ENCODE measurements around the gene IL22RA2.

Gene IL22RA2

DNA sequence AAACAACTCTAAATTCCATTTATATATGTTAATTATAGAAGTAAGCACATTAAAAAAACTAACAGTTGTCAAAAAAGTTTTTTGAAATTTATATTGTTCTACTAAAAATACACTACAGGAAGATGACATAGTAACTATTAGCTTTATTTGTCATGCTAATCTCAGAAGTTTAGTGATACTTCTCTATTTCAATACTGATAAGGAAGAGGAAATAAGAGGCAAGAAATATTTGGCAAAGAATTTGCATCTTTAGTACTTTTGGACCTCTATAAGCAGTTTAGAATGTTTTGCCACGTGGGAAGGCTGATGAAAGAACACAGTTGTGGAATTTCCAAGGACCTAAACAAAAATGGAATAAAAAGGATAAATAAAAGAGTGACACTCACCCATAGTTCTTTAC lies 33.1 kb upstream of the IL22RA2 start:
- H3K9ac ChIP-seq (ENCODE audit: insufficient read length) = no peak overlapping the region
- no peak overlapping the region for H3K27ac ChIP-seq
- H3K36me3 ChIP-seq (ENCODE audit: insufficient read depth, low read length) = peaks cover 69% of the 10 kb centered on the region
- peaks cover 7% of the 10 kb centered on the region; the same call in 1 of the 2 replicates for H3K9me3 ChIP-seq (ENCODE audit: low read depth, low read length)
- no peak for DNase-seq (ENCODE audit: low read depth, low spot score)
- H3K4me3 ChIP-seq = no peak overlapping the region
- TF ChIP-seq POLR2AphosphoS5 (IDR thresholded peaks at IDR 0.05; ENCODE audit: borderline replicate concordance, low read depth, low read length) = no peak
- TF ChIP-seq FOXP2 (optimal IDR thresholded peaks at IDR 0.05; ENCODE audit: control extremely low read depth, extremely low read length, insufficient read depth) = no peak
- TF ChIP-seq EZH2 (IDR thresholded peaks at IDR 0.05) = no peak

DNA sequence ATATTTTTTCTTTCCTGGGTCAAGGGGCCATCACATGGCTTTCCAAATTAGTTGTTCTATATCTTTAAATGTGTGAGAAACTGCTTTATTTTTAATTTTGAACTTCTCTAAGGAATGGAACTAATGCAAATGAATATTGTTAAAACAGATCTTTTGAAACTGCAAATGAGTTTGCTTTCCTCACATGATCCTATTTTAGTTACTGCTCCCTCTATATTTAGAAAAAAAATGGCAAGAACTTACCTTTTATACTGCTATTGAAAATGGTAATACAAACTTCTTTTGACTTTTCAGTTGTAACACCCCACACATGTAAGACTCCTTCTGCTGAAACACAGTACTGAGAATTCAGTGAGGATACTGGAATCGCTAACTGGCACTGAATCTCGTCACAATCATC lies 29.8 kb upstream of the IL22RA2 start:
- no peak overlapping the region for H3K9ac ChIP-seq (ENCODE audit: insufficient read length)
- no peak for TF ChIP-seq FOXP2 (optimal IDR thresholded peaks at IDR 0.05; ENCODE audit: control extremely low read depth, extremely low read length, insufficient read depth)
- H3K36me3 ChIP-seq (ENCODE audit: insufficient read depth, low read length) = peaks cover 79% of the 10 kb centered on the region
- no peaks in the 10 kb centered on the region for H3K9me3 ChIP-seq (ENCODE audit: low read depth, low read length)
- H3K4me3 ChIP-seq = no peak overlapping the region
- DNase-seq (ENCODE audit: low read depth, low spot score) = no peak
- H3K27ac ChIP-seq = no peak overlapping the region

DNA sequence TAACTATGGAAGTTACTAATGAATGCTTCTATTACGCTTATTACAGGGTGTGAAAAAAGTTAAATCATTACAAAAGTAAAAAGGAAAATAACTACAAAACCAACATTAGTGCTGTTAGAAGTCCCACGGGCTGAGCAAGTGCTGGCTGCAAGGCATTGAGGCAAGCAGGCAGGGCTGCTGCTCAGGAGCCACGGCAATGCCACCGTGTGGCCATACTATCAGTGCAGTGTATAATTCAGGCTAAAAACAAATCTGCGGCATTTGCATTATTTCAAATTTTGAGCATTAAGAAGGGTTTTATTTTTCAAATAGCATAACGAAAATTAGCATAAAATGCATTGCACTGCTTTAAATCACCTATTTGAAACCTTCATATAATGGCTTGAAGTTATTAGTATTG lies 28.6 kb upstream of the IL22RA2 start:
- H3K4me3 ChIP-seq = no peak overlapping the region
- no peak for DNase-seq (ENCODE audit: low read depth, low spot score)
- no peaks in the 10 kb centered on the region for H3K9me3 ChIP-seq (ENCODE audit: low read depth, low read length)
- H3K9ac ChIP-seq (ENCODE audit: insufficient read length) = no peak overlapping the region
- H3K36me3 ChIP-seq (ENCODE audit: insufficient read depth, low read length) = peaks cover 84% of the 10 kb centered on the region
- H3K27ac ChIP-seq = no peak overlapping the region
- TF ChIP-seq EZH2 (IDR thresholded peaks at IDR 0.05) = no peak
- TF ChIP-seq FOXP2 (optimal IDR thresholded peaks at IDR 0.05; ENCODE audit: control extremely low read depth, extremely low read length, insufficient read depth) = no peak
- no peak for TF ChIP-seq POLR2AphosphoS5 (IDR thresholded peaks at IDR 0.05; ENCODE audit: borderline replicate concordance, low read depth, low read length)

GRCh38 chr6:137201006-137201405 lies 27.6 kb upstream of the IL22RA2 start:
- Histone ChIP-seq H3K36me3 (ENCODE audit: insufficient read depth, low read length) (peaks cover 73% of the 10 kb centered on the region), H3K27ac (no peak overlapping the region), H3K9me3 (ENCODE audit: low read depth, low read length) (no peaks in the 10 kb centered on the region), H3K9ac (ENCODE audit: insufficient read length) (no peak overlapping the region), H3K4me3 (no peak overlapping the region)
- no peak for TF ChIP-seq POLR2AphosphoS5 (IDR thresholded peaks at IDR 0.05; ENCODE audit: borderline replicate concordance, low read depth, low read length)
- DNase-seq (ENCODE audit: low read depth, low spot score) = no peak

DNA sequence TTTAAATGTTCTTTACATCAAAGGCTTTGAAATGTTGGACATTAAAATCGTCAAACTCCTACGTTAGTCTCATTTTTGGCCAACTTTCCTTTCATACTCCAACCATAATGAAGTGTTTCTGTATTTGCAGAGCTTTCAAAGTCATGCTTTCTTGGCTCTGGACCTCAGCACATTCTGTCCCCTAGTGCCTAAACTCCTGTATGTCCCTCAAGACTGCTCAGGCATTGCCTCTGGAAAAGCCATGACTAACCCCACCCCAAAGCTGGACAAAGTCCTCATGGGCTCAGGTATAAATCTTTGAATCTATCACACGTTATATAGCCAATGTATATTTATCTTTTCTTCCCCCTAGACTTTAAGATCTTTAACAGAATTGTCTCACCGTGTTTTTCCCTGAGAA lies 26.8 kb upstream of the IL22RA2 start:
- DNase-seq (ENCODE audit: low read depth, low spot score) = no peak
- TF ChIP-seq POLR2AphosphoS5 (IDR thresholded peaks at IDR 0.05; ENCODE audit: borderline replicate concordance, low read depth, low read length) (no peak), FOXP2 (optimal IDR thresholded peaks at IDR 0.05; ENCODE audit: control extremely low read depth, extremely low read length, insufficient read depth) (no peak), EZH2 (IDR thresholded peaks at IDR 0.05) (no peak)
- Histone ChIP-seq H3K4me3 (no peak overlapping the region), H3K27ac (no peak overlapping the region), H3K9me3 (ENCODE audit: low read depth, low read length) (no peaks in the 10 kb centered on the region), H3K9ac (ENCODE audit: insufficient read length) (no peak overlapping the region), H3K36me3 (ENCODE audit: insufficient read depth, low read length) (peaks cover 66% of the 10 kb centered on the region)

- DNase-seq (ENCODE audit: low read depth, low spot score) = no peak
- Histone ChIP-seq H3K36me3 (ENCODE audit: insufficient read depth, low read length) (peaks cover 43% of the 10 kb centered on the region), H3K9me3 (ENCODE audit: low read depth, low read length) (no peaks in the 10 kb centered on the region), H3K9ac (ENCODE audit: insufficient read length) (no peak overlapping the region), H3K27ac (no peak overlapping the region), H3K4me3 (no peak overlapping the region)
- TF ChIP-seq POLR2AphosphoS5 (IDR thresholded peaks at IDR 0.05; ENCODE audit: borderline replicate concordance, low read depth, low read length) (no peak), FOXP2 (optimal IDR thresholded peaks at IDR 0.05; ENCODE audit: control extremely low read depth, extremely low read length, insufficient read depth) (no peak), EZH2 (IDR thresholded peaks at IDR 0.05) (no peak)
These were observed 24.5 kb upstream of the IL22RA2 start for GRCh38 chr6:137197684-137198645.

GRCh38 chr6:137193256-137194070 lies 20.0 kb upstream of the IL22RA2 start:
- Histone ChIP-seq H3K4me3 (no peak overlapping the region), H3K9ac (ENCODE audit: insufficient read length) (no peak overlapping the region), H3K27ac (no peak overlapping the region), H3K9me3 (ENCODE audit: low read depth, low read length) (no peaks in the 10 kb centered on the region), H3K36me3 (ENCODE audit: insufficient read depth, low read length) (peaks cover 10% of the 10 kb centered on the region)
- DNase-seq (ENCODE audit: low read depth, low spot score) = no peak
- no peak for TF ChIP-seq EZH2 (IDR thresholded peaks at IDR 0.05)
- no peak for TF ChIP-seq POLR2AphosphoS5 (IDR thresholded peaks at IDR 0.05; ENCODE audit: borderline replicate concordance, low read depth, low read length)
- TF ChIP-seq FOXP2 (optimal IDR thresholded peaks at IDR 0.05; ENCODE audit: control extremely low read depth, extremely low read length, insufficient read depth) = no peak

DNA sequence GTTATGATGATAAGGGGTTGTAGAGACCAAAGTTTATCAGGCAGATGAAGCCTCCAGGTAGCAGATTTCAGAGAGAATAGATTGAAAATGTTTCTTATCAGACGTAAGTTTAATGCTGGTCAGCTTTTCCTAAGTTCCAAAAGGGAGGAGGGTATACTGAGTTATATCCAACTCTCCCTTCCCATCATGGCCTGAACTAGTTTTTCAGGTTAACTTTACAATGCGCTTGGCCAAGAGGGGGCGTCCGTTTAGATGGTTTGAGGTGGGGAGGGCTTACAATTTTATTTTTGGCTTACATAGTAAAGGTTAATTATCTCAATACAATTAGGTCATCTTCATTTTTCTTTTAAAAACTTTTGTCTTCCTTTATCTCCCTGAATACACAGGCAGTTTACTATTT lies 19.4 kb upstream of the IL22RA2 start:
- Histone ChIP-seq H3K4me3 (no peak overlapping the region), H3K36me3 (ENCODE audit: insufficient read depth, low read length) (peaks cover 4% of the 10 kb centered on the region), H3K27ac (no peak overlapping the region), H3K9ac (ENCODE audit: insufficient read length) (no peak overlapping the region), H3K9me3 (ENCODE audit: low read depth, low read length) (no peaks in the 10 kb centered on the region; the same call in 1 of the 2 replicates)
- TF ChIP-seq EZH2 (IDR thresholded peaks at IDR 0.05) (no peak), POLR2AphosphoS5 (IDR thresholded peaks at IDR 0.05; ENCODE audit: borderline replicate concordance, low read depth, low read length) (no peak), FOXP2 (optimal IDR thresholded peaks at IDR 0.05; ENCODE audit: control extremely low read depth, extremely low read length, insufficient read depth) (no peak)
- DNase-seq (ENCODE audit: low read depth, low spot score) = no peak

Data from SK-N-MC (cell line).